CD14-positive monocyte (primary cell): ENCODE data around the gene RIMBP2. TPM values are rescaled to one million over a fixed set of nuclear protein-coding genes. Genes with fewer than 3 reads are reported as not detected.

ENCODE experiments used
- DNase-seq, 3 donors: peaks; one replicate each; pipeline ENCODE4 v3.0.0-alpha.2; 2011 to 2022
- H2AFZ ChIP-seq: 2 replicates; pipeline ENCODE4 v1.6.0; 2012; ENCODE audit warnings: mild to moderate bottlenecking, low read depth, low read length, inconsistent platforms; ENCODE audit not compliant: insufficient read depth, poor library complexity, severe bottlenecking
- H3K27ac ChIP-seq, 2 donors: 1 replicate in 1 of 2; 2 replicates in 1 of 2; pipeline ENCODE4 v1.5.1; 2012 to 2013; ENCODE audit warnings: low read length in 2 of 2, control low read depth in 1 of 2, inconsistent platforms in 1 of 2, low read depth in 1 of 2, mild to moderate bottlenecking in 1 of 2
- H3K27me3 ChIP-seq, 2 donors: one replicate each; pipeline versions ENCODE4 v1.6.0 to v1.6.1; 2011 to 2013; ENCODE audit warnings: low read length in 2 of 2; ENCODE audit not compliant: control insufficient read depth in 2 of 2, insufficient read depth in 2 of 2
- H3K36me3 ChIP-seq, 2 donors: replicated peaks in 1 of 2; 1 replicate in 1 of 2; 2 replicates in 1 of 2; pipeline versions ENCODE4 v1.5.1 to v1.6.1; 2012 to 2013; ENCODE audit warnings: low read length in 2 of 2, control low read depth in 1 of 2, inconsistent platforms in 1 of 2, mild to moderate bottlenecking in 1 of 2; ENCODE audit not compliant: insufficient read depth in 2 of 2, control insufficient read depth in 1 of 2
- H3K4me1 ChIP-seq, 2 donors: 1 replicate in 1 of 2; 2 replicates in 1 of 2; pipeline versions ENCODE4 v1.5.1 to v1.6.1; 2012 to 2013; ENCODE audit warnings: low read length in 2 of 2, control low read depth in 1 of 2, inconsistent platforms in 1 of 2, mild to moderate bottlenecking in 1 of 2, moderate library complexity in 1 of 2; ENCODE audit not compliant: insufficient read depth in 2 of 2, control insufficient read depth in 1 of 2
- H3K4me2 ChIP-seq: replicated peaks from 2 replicates; pipeline ENCODE3; 2012; ENCODE audit warnings: low read length, moderate library complexity, mild to moderate bottlenecking; ENCODE audit not compliant: poor library complexity, severe bottlenecking; ENCODE audit errors: extremely low read depth
- H3K4me3 ChIP-seq, 3 experiments: fragments of 200-600 bp in 1 of 3; sonication (generic) in 1 of 3; replicated peaks in 1 of 3; 1 replicate in 2 of 3; 2 replicates in 1 of 3; pipeline ENCODE4 v1.5.1; 2011 to 2013; ENCODE audit warnings: low read length in 3 of 3, mild to moderate bottlenecking in 3 of 3, control low read depth in 2 of 3, low read depth in 2 of 3, inconsistent platforms in 1 of 3, moderate library complexity in 1 of 3
- H3K79me2 ChIP-seq: 2 replicates; pipeline ENCODE4 v1.6.0; 2012; ENCODE audit warnings: mild to moderate bottlenecking, control low read depth, inconsistent platforms, low read length, moderate library complexity; ENCODE audit not compliant: insufficient read depth
- H3K9ac ChIP-seq: 2 replicates; pipeline ENCODE4 v1.6.0; 2017; ENCODE audit warnings: low read length, mild to moderate bottlenecking; ENCODE audit not compliant: insufficient read depth, poor library complexity, severe bottlenecking
- H3K9me3 ChIP-seq, 2 donors: replicated peaks in 1 of 2; 1 replicate in 1 of 2; 2 replicates in 1 of 2; pipeline versions ENCODE4 v1.5.1 to v1.6.1; 2012 to 2013; ENCODE audit warnings: low read length in 2 of 2, control low read depth in 1 of 2; ENCODE audit not compliant: control insufficient read depth in 1 of 2, insufficient read depth in 1 of 2
- H4K20me1 ChIP-seq: 2 replicates; pipeline ENCODE4 v1.6.0; 2012; ENCODE audit warnings: mild to moderate bottlenecking, low read length, control low read depth, moderate library complexity; ENCODE audit not compliant: insufficient read depth
- H3K27ac Mint-ChIP-seq, 7 donors: one replicate each; pipeline ENCODE4 v1.8.0; 2020; ENCODE audit warnings: mild to moderate bottlenecking in 7 of 7, mixed read lengths in 7 of 7, moderate library complexity in 6 of 7, inconsistent platforms in 2 of 7
- H3K27me3 Mint-ChIP-seq, 3 donors: one replicate each; pipeline ENCODE4 v1.8.0; 2021 to 2022; ENCODE audit warnings: low read depth in 3 of 3, mild to moderate bottlenecking in 3 of 3, mixed read lengths in 3 of 3, moderate library complexity in 3 of 3, inconsistent platforms in 1 of 3
- H3K36me3 Mint-ChIP-seq, 2 donors: one replicate each; pipeline ENCODE4 v1.8.0; 2020; ENCODE audit warnings: mixed read lengths in 2 of 2, inconsistent platforms in 1 of 2, mild to moderate bottlenecking in 1 of 2
- H3K4me1 Mint-ChIP-seq: one replicate; pipeline ENCODE4 v1.8.0; 2020; ENCODE audit warnings: mild to moderate bottlenecking, mixed read lengths
- H3K4me3 Mint-ChIP-seq, 2 donors: one replicate each; pipeline ENCODE4 v1.8.0; 2020; ENCODE audit warnings: mild to moderate bottlenecking in 2 of 2, mixed read lengths in 2 of 2, moderate library complexity in 1 of 2
- H3K9me3 Mint-ChIP-seq, 7 donors: one replicate each; pipeline ENCODE4 v1.8.0; 2020 to 2022; ENCODE audit warnings: mixed read lengths in 7 of 7, mild to moderate bottlenecking in 6 of 7, moderate library complexity in 6 of 7, inconsistent platforms in 2 of 7
- CTCF ChIP-seq: fragments of 200-600 bp; IDR thresholded peaks from one replicate; pipeline ENCODE4 v1.8.0; 2022; ENCODE audit warnings: antibody characterized with exemption, mild to moderate bottlenecking
- WGBS: methylation state at CpG from one replicate; pipeline ENCODE4 v1.1.5; 2013; ENCODE audit warnings: missing lambda C conversion rate; ENCODE audit not compliant: insufficient coverage; 5-methylcytosine and 5-hydroxymethylcytosine counted together
- intact Hi-C, 2 donors: fragments of 100-400 bp; cut with micrococcal nuclease; formaldehyde crosslinking; loops; one replicate each; pipeline versions ENCODE4 v1.15.0 to v1.15.1; 2023
- polyA plus RNA-seq, 3 donors: library from polyadenylated mRNA; depleted of rRNA in 1 of 3; unstranded in 2 of 3; stranded (reverse) in 1 of 3; fragments of 300-500 nt in 2 of 3; fragments of >200 nt in 1 of 3; fragmentation: Illumina TruSeq in 2 of 3; gene quantifications; 1 replicate in 2 of 3; 2 replicates in 1 of 3; pipeline ENCODE4 v1.2.3, GENCODE V29; 2012 to 2021

Gene RIMBP2
- polyA plus RNA-seq, 3 donors: not detected

- no peak overlapping the region for H3K27ac Mint-ChIP-seq
Observed at GRCh38 chr12:130522244-130522834, 193.8 kb downstream of the RIMBP2 start.

DNA sequence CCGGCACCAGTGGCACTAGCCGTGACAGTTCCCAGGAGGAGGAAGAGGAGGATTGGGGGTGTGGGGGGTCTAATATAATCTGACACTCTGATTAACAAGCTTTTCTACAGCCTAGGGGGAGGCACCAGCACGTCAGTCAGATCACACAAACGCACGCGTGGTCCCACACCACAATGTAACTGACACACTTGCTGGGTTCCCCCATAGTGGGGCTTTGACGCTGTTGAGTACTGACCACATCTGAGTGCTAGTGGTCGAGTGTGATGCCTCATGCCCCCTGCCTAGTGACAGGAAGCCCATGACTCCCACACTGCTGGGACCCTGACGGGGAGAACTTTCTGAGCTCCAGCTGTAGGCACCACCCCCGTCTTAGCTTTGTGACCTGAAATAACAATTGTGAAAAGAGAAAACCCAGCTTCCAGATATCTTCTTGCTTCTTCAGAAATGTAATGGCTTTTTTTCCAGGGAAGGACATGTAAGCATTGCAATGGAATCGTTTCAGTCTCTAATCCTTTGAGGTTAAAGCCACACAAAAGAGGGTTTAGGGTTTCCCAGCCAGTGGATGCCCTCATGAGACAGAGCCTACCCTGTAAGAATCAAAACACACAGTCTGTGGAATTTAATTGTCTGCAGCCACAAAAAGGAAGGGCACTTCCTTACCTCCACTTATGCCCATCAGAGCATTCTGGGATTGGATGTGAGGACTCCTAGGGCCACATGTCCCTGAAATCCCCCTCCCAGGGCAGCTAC is 194.5 kb downstream of the RIMBP2 start:
- H3K27me3 Mint-ChIP-seq: no peaks in the 10 kb centered on the region
- intact Hi-C loops: no loop called here
- Histone ChIP-seq H3K9ac (no peak overlapping the region), H3K9me3 (peaks cover 0 to 3% of the 10 kb centered on the region in 2 donors), H3K4me2 (no peak overlapping the region), H3K79me2 (no peaks in the 10 kb centered on the region), H4K20me1 (no peaks in the 10 kb centered on the region), H3K36me3 (no peaks in the 10 kb centered on the region), H3K4me3 (no peak overlapping the region), H3K27me3 (no peaks in the 10 kb centered on the region), H2AFZ (no peak overlapping the region), H3K4me1 (no peaks in the 10 kb centered on the region), H3K27ac (no peak overlapping the region)
- DNase-seq: no peak
- H3K36me3 Mint-ChIP-seq: no peaks in the 10 kb centered on the region
- 67% methylated on average over 9 of the region's 11 CpGs for WGBS
- H3K27ac Mint-ChIP-seq: no peak overlapping the region
- peaks cover 0 to 12% (median 2%) of the 10 kb centered on the region in 7 donors for H3K9me3 Mint-ChIP-seq
- H3K4me1 Mint-ChIP-seq: no peaks in the 10 kb centered on the region
- no peak overlapping the region for H3K4me3 Mint-ChIP-seq
- TF ChIP-seq CTCF: no peak

More at GRCh38 chr12:130522244-130522834, 193.8 kb downstream of the RIMBP2 start:
- H3K4me3 Mint-ChIP-seq: no peak overlapping the region
- H4K20me1 ChIP-seq: no peaks in the 10 kb centered on the region
- H3K36me3 ChIP-seq: no peaks in the 10 kb centered on the region
- no peak overlapping the region for H3K4me3 ChIP-seq
- H3K4me2 ChIP-seq: no peak overlapping the region
- H3K27me3 ChIP-seq: no peaks in the 10 kb centered on the region
- peaks cover 0 to 6% (median 0%) of the 10 kb centered on the region in 7 donors for H3K9me3 Mint-ChIP-seq
- no peak overlapping the region for H2AFZ ChIP-seq
- no peak overlapping the region for H3K27ac ChIP-seq
- H3K79me2 ChIP-seq: no peaks in the 10 kb centered on the region
- H3K36me3 Mint-ChIP-seq: no peaks in the 10 kb centered on the region
- no peak for DNase-seq
- no peak overlapping the region for H3K9ac ChIP-seq
- 84% methylated on average over 16 of the region's 17 CpGs for WGBS
- H3K4me1 ChIP-seq: no peaks in the 10 kb centered on the region
- H3K27me3 Mint-ChIP-seq: peaks cover 0 to 2% (median 1%) of the 10 kb centered on the region in 3 donors
- no peaks in the 10 kb centered on the region for H3K4me1 Mint-ChIP-seq
- no peak for TF ChIP-seq CTCF
- H3K9me3 ChIP-seq: peaks cover 0 to 3% of the 10 kb centered on the region in 2 donors
- intact Hi-C loops: no loop called here
